Measurements from ENCODE around the gene ARID1B. TPM values are rescaled to one million over a fixed set of nuclear protein-coding genes. Genes with fewer than 3 reads are reported as not detected.

The ARID1B gene
- total and polyA plus RNA-seq, 10 of the 15 experiments (the other 5 are each of a cell fraction or from before 2014, with no cell fraction given): 24.7 to 133 (median 54.6) TPM

DNA sequence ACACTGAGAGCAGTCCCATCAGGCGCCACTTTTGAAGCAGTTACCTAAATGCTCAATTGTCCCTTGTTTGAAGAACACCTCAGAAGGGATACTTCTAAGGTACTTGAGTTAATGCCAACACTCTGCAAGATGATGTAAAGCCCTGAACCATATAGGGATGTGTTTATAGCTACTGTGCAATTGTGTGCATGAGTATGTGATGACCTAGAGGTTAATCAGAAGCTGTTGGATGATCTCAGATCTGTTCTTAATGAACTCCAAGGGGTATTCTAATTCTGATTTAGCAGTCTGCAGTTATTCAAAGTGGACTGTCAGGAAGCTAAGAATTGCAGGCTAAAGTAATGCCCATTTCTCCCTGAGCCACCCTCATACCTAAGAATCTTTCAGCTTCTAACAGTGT lies 387.8 kb downstream of the ARID1B start (continued):
- TF ChIP-seq, protein P1, sequence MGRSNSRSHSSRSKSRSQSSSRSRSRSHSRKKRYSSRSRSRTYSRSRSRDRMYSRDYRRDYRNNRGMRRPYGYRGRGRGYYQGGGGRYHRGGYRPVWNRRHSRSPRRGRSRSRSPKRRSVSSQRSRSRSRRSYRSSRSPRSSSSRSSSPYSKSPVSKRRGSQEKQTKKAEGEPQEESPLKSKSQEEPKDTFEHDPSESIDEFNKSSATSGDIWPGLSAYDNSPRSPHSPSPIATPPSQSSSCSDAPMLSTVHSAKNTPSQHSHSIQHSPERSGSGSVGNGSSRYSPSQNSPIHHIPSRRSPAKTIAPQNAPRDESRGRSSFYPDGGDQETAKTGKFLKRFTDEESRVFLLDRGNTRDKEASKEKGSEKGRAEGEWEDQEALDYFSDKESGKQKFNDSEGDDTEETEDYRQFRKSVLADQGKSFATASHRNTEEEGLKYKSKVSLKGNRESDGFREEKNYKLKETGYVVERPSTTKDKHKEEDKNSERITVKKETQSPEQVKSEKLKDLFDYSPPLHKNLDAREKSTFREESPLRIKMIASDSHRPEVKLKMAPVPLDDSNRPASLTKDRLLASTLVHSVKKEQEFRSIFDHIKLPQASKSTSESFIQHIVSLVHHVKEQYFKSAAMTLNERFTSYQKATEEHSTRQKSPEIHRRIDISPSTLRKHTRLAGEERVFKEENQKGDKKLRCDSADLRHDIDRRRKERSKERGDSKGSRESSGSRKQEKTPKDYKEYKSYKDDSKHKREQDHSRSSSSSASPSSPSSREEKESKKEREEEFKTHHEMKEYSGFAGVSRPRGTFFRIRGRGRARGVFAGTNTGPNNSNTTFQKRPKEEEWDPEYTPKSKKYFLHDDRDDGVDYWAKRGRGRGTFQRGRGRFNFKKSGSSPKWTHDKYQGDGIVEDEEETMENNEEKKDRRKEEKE (IDR thresholded peaks at IDR 0.05): no peak
- TF ChIP-seq SP1 (IDR thresholded peaks at IDR 0.05; ENCODE audit: low read depth, low read length): no peak

DNA sequence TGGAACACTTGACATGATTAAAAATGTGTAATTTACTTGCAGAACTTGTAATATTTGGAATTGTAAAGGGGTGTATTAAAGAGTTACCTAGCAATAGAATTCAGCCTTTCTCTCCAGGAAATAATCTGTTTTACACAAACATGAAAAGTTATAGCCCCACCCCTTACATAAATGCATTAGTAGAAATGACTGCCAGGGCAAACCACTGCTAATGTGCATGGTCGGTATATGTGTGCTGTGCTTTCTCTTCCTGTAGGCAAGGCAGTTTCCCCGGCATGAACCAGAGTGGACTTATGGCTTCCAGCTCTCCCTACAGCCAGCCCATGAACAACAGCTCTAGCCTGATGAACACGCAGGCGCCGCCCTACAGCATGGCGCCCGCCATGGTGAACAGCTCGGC lies 389.6 kb downstream of the ARID1B start:
- H3K4me3 ChIP-seq: no peak overlapping the region
- RAD21 ChIA-PET (ENCODE audit: unreplicated experiment): no interaction called here
- no peak overlapping the region for H3K4me2 ChIP-seq (ENCODE audit: control insufficient read depth, insufficient read depth)
- TF ChIP-seq EZH2 (IDR thresholded peaks at IDR 0.05; ENCODE audit: borderline replicate concordance, control insufficient read depth, low read depth, low read length) (no peak), RAD21 (IDR thresholded peaks at IDR 0.05; ENCODE audit: insufficient read depth, low read depth, low read length) (no peak), BACH1 (IDR thresholded peaks at IDR 0.05; ENCODE audit: borderline replicate concordance) (no peak), RELA (IDR thresholded peaks at IDR 0.05; ENCODE audit: borderline replicate concordance, partially characterized antibody) (no peak), FOS (IDR thresholded peaks at IDR 0.05; ENCODE audit: borderline replicate concordance, extremely low read depth, insufficient read length) (no peak), RFX5 (IDR thresholded peaks at IDR 0.05; ENCODE audit: low read depth, low read length) (no peak), ZNF384 (IDR thresholded peaks at IDR 0.05; ENCODE audit: borderline replicate concordance, low read depth, low read length) (no peak)
- TF ChIP-seq, protein P2, sequence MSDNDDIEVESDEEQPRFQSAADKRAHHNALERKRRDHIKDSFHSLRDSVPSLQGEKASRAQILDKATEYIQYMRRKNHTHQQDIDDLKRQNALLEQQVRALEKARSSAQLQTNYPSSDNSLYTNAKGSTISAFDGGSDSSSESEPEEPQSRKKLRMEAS (IDR thresholded peaks at IDR 0.05; ENCODE audit: low read depth, low read length): no peak
- TF ChIP-seq, protein P3, sequence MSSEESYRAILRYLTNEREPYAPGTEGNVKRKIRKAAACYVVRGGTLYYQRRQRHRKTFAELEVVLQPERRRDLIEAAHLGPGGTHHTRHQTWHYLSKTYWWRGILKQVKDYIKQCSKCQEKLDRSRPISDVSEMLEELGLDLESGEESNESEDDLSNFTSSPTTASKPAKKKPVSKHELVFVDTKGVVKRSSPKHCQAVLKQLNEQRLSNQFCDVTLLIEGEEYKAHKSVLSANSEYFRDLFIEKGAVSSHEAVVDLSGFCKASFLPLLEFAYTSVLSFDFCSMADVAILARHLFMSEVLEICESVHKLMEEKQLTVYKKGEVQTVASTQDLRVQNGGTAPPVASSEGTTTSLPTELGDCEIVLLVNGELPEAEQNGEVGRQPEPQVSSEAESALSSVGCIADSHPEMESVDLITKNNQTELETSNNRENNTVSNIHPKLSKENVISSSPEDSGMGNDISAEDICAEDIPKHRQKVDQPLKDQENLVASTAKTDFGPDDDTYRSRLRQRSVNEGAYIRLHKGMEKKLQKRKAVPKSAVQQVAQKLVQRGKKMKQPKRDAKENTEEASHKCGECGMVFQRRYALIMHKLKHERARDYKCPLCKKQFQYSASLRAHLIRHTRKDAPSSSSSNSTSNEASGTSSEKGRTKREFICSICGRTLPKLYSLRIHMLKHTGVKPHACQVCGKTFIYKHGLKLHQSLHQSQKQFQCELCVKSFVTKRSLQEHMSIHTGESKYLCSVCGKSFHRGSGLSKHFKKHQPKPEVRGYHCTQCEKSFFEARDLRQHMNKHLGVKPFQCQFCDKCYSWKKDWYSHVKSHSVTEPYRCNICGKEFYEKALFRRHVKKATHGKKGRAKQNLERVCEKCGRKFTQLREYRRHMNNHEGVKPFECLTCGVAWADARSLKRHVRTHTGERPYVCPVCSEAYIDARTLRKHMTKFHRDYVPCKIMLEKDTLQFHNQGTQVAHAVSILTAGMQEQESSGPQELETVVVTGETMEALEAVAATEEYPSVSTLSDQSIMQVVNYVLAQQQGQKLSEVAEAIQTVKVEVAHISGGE (CRISPR knock-in tag; IDR thresholded peaks at IDR 0.05): no peak
- POLR2A ChIA-PET: no interaction called here
- H3K9ac ChIP-seq (ENCODE audit: control insufficient read depth, insufficient read depth, low read length): no peak overlapping the region
- CTCF ChIA-PET: no interaction called here
- H4K20me1 ChIP-seq (ENCODE audit: control insufficient read depth, insufficient read depth): peaks cover 2% of the 10 kb centered on the region; the same call in 1 of the 2 replicates
- peaks cover 4 to 31% of the 10 kb centered on the region in 2 experiments; a peak in 3 of 4 replicates for H3K36me3 ChIP-seq (ENCODE audit: control insufficient read depth in 2 of 2, insufficient read depth in 2 of 2, low read length in 1 of 2)
- no peak for ATAC-seq
- H3K27me3 ChIP-seq (replicated peaks in 1 of 2; ENCODE audit: control insufficient read depth in 2 of 2, insufficient read depth in 2 of 2, low read length in 1 of 2): no peaks in the 10 kb centered on the region
- in situ Hi-C loops (cut with MboI): no loop called here
- no peak for FAIRE-seq
- intact Hi-C loops (cut with micrococcal nuclease; ENCODE audit: unreplicated experiment): no loop called here
- no peaks in the 10 kb centered on the region for H3K79me2 ChIP-seq (ENCODE audit: control insufficient read depth, insufficient read depth, low read length)
- no peak for DNase-seq (ENCODE audit: low read depth, low spot score)
- no peak overlapping the region for H3K27ac ChIP-seq (ENCODE audit: control insufficient read depth, insufficient read depth)
- SMC1A ChIA-PET (ENCODE audit: uncharacterized antibody, unreplicated experiment): no interaction called here
- no peaks in the 10 kb centered on the region for H3K9me3 ChIP-seq (replicated peaks; ENCODE audit: control insufficient read depth, insufficient read depth, low read length)
- no peak overlapping the region for H2AFZ ChIP-seq (ENCODE audit: control insufficient read depth, low read depth, low read length)
- H3K4me1 ChIP-seq (ENCODE audit: control insufficient read depth, insufficient read depth, low read length): no peaks in the 10 kb centered on the region
- WGBS (ENCODE audit: insufficient coverage, insufficient replicate concordance, low lambda C conversion rate, missing lambda C conversion rate): 97% methylated on average over 8 of the region's 8 CpGs
- BruUV-seq (replicated peaks): no TSS peak

All from GM12878 (cell line).